PC-9 (cell line): Measurements from ENCODE around the gene LCE2A.

Experiments used
- CTCF ChIP-seq: fragments of 200-600 bp; sonication (generic); conservative IDR thresholded peaks from 2 replicates; pipeline ENCODE4 v1.6.1; 2017; ENCODE audit warnings: mixed run types, antibody characterized with exemption, mild to moderate bottlenecking, moderate library complexity
- EZH2 ChIP-seq: fragments of 200-600 bp; sonication (generic); IDR thresholded peaks from 2 replicates; pipeline ENCODE4 v1.8.0; 2017; ENCODE audit warnings: antibody characterized with exemption, low read depth

- no peak for TF ChIP-seq CTCF
- no peak for TF ChIP-seq EZH2
Measured at GRCh38 chr1:152673016-152673415, 25.1 kb upstream of the LCE2A start.
